BLaER1 treated with 17β-estradiol and CSF1 and Interleukin-3, amounts not matched to agents 10 nM and 100 nM (cell line): ENCODE results near the gene RPP25L.

Source experiments
- H3K27ac ChIP-seq, 11 experiments: shearing (Covaris generic); formaldehyde crosslinking; 2 replicates each; pipeline ENCODE4 v1.8.1; 2022
- H3K27me3 ChIP-seq, 11 experiments: shearing (Covaris generic); formaldehyde crosslinking; 2 replicates each; pipeline ENCODE4 v1.8.1; 2022
- H3K36me3 ChIP-seq, 11 experiments: shearing (Covaris generic); formaldehyde crosslinking; 2 replicates each; pipeline ENCODE4 v1.8.1; 2022
- H3K4me1 ChIP-seq, 10 experiments: shearing (Covaris generic); formaldehyde crosslinking; 2 replicates each; pipeline ENCODE4 v1.8.1; 2022
- H3K4me2 ChIP-seq, 11 experiments: shearing (Covaris generic); formaldehyde crosslinking; 2 replicates each; pipeline ENCODE4 v1.8.1; 2022
- H3K4me3 ChIP-seq, 10 experiments: shearing (Covaris generic); formaldehyde crosslinking; 2 replicates each; pipeline ENCODE4 v1.8.1; 2022
- H3K9ac ChIP-seq, 11 experiments: shearing (Covaris generic); formaldehyde crosslinking; 2 replicates each; pipeline ENCODE4 v1.8.1; 2022
- H3K9me3 ChIP-seq, 11 experiments: shearing (Covaris generic); formaldehyde crosslinking; replicated peaks in 1 of 11; 2 replicates each; pipeline ENCODE4 v1.8.1; 2022
- H4K20me1 ChIP-seq, 11 experiments: shearing (Covaris generic); formaldehyde crosslinking; 2 replicates each; pipeline ENCODE4 v1.8.1; 2022
- Cebpa-rat ChIP-seq, 11 experiments: shearing (Covaris generic); IDR thresholded peaks; 2 replicates each; pipeline ENCODE4 v1.8.1; 2022

Gene RPP25L

DNA sequence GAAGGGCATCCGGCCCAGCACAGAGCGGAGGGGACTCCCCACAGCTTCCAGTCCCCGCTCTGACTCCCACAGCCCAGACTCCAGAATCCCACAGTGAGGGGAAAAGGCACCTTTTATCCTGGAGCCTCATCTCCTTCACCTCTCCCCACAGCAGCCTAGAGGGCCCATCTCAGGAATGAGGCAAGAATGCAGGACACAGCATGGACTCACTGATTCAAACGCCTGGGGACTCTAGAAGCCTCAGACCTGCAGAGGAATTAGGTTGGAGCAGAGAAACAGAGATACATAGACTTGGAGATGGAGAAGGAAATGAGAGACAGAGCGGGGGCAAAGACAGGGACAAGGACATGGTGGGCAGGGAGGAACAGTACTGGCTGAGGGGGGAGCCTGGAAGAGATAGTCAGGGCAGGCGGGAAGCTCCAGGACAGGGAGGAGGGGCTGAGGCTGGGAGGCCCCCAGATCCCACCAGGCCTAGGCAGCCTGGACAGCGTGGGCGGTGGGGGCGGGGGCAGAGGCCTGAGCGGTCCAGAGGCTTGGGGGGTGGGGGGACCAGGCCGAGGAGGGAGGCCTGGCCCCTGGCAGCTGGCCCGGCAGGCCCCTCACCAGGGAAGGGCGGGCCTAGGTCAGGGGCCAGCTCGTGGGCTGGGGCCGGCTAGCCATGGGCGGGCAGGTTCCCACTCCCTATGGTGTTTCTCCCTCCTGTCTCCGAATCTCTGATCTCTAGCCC, 38.1 kb downstream of the RPP25L start:
- no peak for TF ChIP-seq Cebpa-rat (IDR thresholded peaks at IDR 0.05)
- H3K36me3 ChIP-seq: no peaks in the 10 kb centered on the region

DNA sequence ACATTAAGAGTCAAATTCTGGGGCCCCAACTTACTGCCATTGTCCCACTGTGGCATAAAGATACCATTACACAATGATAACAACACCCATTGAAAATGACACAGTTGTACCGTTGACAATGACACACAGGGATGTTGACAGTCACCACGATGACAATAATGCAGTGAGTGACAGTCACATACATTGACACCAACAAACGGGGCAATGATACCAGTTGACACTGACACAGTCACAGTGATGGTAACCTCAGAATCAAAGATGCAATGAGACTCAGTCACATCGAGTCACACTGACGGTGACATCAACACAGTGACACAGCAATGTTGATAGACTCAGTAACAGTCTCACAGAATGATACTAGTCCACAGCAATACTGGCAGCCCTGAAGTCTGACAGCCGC, 39.3 kb downstream of the RPP25L start:
- no peaks in the 10 kb centered on the region for H3K9me3 ChIP-seq
- no peak overlapping the region for H3K27ac ChIP-seq
- H3K4me2 ChIP-seq: no peak overlapping the region
- no peak overlapping the region for H3K9ac ChIP-seq
- H3K27me3 ChIP-seq: peaks cover 28 to 44% (median 36%) of the 10 kb centered on the region in 11 experiments
- H3K4me1 ChIP-seq: peaks cover 0 to 13% (median 1%) of the 10 kb centered on the region in 10 experiments; a peak in 5 of 20 replicates
- no peak for TF ChIP-seq Cebpa-rat (IDR thresholded peaks at IDR 0.05)
- H4K20me1 ChIP-seq: peaks cover 0 to 30% (median 10%) of the 10 kb centered on the region in 11 experiments; a peak in 11 of 22 replicates
- H3K4me3 ChIP-seq: no peak overlapping the region
- H3K36me3 ChIP-seq: no peaks in the 10 kb centered on the region

More for the DNA sequence above, 38.1 kb downstream of the RPP25L start:
- Histone ChIP-seq H3K27me3 (peaks cover 39 to 55% (median 46%) of the 10 kb centered on the region in 11 experiments), H4K20me1 (peaks cover 0 to 39% (median 15%) of the 10 kb centered on the region in 11 experiments; a peak in 11 of 22 replicates), H3K4me1 (peaks cover 0 to 13% (median 3%) of the 10 kb centered on the region in 10 experiments; a peak in 7 of 20 replicates), H3K9ac (no peak overlapping the region), H3K4me2 (no peak overlapping the region), H3K9me3 (no peaks in the 10 kb centered on the region), H3K27ac (no peak overlapping the region), H3K4me3 (no peak overlapping the region)

DNA sequence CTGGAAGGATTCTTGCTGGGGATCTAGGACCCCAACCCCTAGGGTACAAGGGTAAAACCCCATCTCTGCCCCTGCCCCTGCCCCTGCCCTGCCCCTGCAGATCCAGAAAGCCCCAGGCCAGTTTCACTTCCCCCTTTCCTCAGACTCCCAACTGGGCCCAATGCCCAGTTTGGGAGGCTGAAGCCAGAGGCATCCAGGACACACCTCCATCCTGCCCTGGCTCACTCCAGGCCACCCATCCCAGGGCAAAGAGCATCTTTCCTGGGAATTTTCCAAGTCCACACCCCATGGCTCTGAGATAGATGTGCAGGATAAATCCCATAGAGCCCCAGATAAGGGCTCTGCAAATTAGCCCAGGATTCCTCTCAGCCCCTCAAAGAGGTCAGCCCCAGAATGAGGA, 39.8 kb downstream of the RPP25L start:
- no peak for TF ChIP-seq Cebpa-rat (IDR thresholded peaks at IDR 0.05)

GRCh38 chr9:34571481-34571810, 40.5 kb downstream of the RPP25L start:
- Histone ChIP-seq H3K9me3 (no peaks in the 10 kb centered on the region), H4K20me1 (peaks cover 0 to 21% (median 5%) of the 10 kb centered on the region in 11 experiments; a peak in 11 of 22 replicates), H3K4me2 (peak overlapping the region in 1 of 11 experiments; percentile 35; a peak in 1 of 22 replicates), H3K4me3 (no peak overlapping the region), H3K4me1 (peaks cover 0 to 13% (median 1%) of the 10 kb centered on the region in 10 experiments; a peak in 5 of 20 replicates), H3K27me3 (peaks cover 16 to 39% (median 24%) of the 10 kb centered on the region in 11 experiments), H3K36me3 (no peaks in the 10 kb centered on the region), H3K27ac (no peak overlapping the region), H3K9ac (no peak overlapping the region)
- TF ChIP-seq Cebpa-rat (IDR thresholded peaks at IDR 0.05): no peak

More for the DNA sequence above, 39.8 kb downstream of the RPP25L start:
- no peak overlapping the region for H3K9ac ChIP-seq
- H3K4me1 ChIP-seq: peaks cover 0 to 13% (median 1%) of the 10 kb centered on the region in 10 experiments; a peak in 5 of 20 replicates
- H3K36me3 ChIP-seq: no peaks in the 10 kb centered on the region
- H3K9me3 ChIP-seq: no peaks in the 10 kb centered on the region
- no peak overlapping the region for H3K4me3 ChIP-seq
- H3K27me3 ChIP-seq: peaks cover 22 to 44% (median 31%) of the 10 kb centered on the region in 11 experiments
- peak overlapping the region in 2 of 11 experiments; percentile 35; a peak in 2 of 22 replicates for H3K4me2 ChIP-seq
- no peak overlapping the region for H3K27ac ChIP-seq
- peaks cover 0 to 27% (median 9%) of the 10 kb centered on the region in 11 experiments; a peak in 11 of 22 replicates for H4K20me1 ChIP-seq

DNA sequence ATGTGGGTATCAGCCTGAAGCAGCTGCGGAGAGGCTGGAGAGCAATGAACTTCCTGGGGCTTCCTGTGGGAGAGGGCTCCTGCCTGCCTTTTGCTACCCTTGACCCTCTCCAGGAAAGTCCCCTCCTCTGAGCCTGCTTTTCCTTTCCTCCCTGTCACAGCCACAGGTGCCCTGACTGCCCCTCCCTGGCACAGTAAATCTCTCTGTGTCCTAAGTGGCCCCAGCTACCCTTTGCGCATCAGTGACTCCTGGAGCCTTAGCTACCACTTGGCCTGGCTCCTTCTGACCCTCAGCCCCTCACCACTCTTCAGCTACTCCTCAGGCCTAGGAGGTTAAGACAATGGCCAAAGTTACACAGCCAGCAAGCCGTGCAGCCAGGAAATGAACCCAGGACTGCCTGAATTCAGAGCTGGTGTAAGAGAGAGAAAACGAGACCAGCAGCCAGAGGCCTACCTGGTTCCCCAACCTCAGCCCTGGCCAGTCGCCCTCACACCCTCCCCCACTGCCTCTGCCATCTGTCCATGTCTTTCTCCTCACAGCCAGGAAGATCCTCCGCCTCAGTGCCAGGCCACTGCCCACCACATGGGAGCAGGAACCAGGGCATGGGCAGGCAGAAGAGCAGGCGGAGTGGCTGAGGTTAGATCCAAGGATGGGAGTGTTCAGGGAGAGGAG, 41.0 kb downstream of the RPP25L start:
- Histone ChIP-seq H3K27ac (no peak overlapping the region), H3K4me1 (peaks cover 0 to 13% (median 1%) of the 10 kb centered on the region in 10 experiments; a peak in 5 of 20 replicates), H3K9ac (no peak overlapping the region)

DNA sequence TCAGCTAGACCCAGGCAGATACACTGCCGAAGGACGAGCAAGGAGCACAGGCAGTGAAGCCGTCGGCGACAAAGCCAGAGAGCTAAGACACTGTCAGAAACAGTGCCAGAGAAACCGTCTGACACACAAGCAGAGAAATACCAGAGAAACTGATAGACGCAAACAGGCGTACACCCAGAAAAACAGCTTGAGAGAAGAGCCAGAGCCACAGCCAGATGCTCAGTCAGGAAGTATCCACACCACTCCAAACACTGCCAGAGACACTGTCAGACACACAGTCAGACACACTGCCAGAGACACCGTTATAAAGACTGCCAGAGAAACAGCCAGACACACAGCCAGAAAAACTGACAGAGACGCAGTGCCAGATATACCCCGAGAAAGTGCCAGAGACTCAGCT, 41.5 kb downstream of the RPP25L start:
- Histone ChIP-seq H3K9me3 (no peaks in the 10 kb centered on the region), H3K27me3 (peaks cover 6 to 30% (median 14%) of the 10 kb centered on the region in 11 experiments; a peak in 20 of 22 replicates), H4K20me1 (peaks cover 0 to 14% (median 0%) of the 10 kb centered on the region in 11 experiments; a peak in 5 of 22 replicates), H3K27ac (no peak overlapping the region), H3K36me3 (no peaks in the 10 kb centered on the region), H3K4me3 (no peak overlapping the region), H3K9ac (no peak overlapping the region), H3K4me2 (no peak overlapping the region), H3K4me1 (peaks cover 0 to 13% (median 0%) of the 10 kb centered on the region in 10 experiments; a peak in 5 of 20 replicates)
- no peak for TF ChIP-seq Cebpa-rat (IDR thresholded peaks at IDR 0.05)

More for the DNA sequence above, 41.0 kb downstream of the RPP25L start:
- Histone ChIP-seq H3K4me3 (no peak overlapping the region), H3K4me2 (no peak overlapping the region; a peak in 1 of 22 replicates), H4K20me1 (peaks cover 0 to 16% (median 0%) of the 10 kb centered on the region in 11 experiments; a peak in 8 of 22 replicates), H3K27me3 (peaks cover 11 to 34% (median 19%) of the 10 kb centered on the region in 11 experiments), H3K36me3 (no peaks in the 10 kb centered on the region), H3K9me3 (no peaks in the 10 kb centered on the region)
- no peak for TF ChIP-seq Cebpa-rat (IDR thresholded peaks at IDR 0.05)

DNA sequence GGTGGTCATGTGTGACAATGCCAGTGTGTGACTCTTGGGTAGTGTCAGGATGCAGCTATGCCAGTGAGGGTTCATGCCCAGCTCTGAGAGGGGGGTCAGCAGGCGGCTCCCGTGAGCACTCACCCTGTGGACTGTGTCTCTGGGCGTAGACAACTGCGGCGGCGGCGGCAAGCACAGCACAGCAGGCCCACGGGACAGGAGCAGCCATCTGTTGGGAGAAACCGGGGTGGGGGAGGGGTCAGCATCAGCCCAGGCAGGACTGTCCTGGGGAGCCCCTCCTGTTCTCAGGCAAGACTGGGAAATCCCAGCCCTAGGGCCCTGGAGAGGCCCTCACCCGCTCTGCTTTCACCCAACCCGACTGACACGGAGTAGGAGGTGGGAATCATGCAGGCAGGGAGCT, 43.1 kb downstream of the RPP25L start:
- no peak overlapping the region for H3K27ac ChIP-seq
- no peaks in the 10 kb centered on the region for H3K36me3 ChIP-seq
- peaks cover 0 to 13% (median 0%) of the 10 kb centered on the region in 10 experiments; a peak in 4 of 20 replicates for H3K4me1 ChIP-seq
- no peak for TF ChIP-seq Cebpa-rat (IDR thresholded peaks at IDR 0.05)
- peaks cover 0 to 15% (median 0%) of the 10 kb centered on the region in 11 experiments; a peak in 2 of 22 replicates for H3K27me3 ChIP-seq
- H3K9me3 ChIP-seq: no peaks in the 10 kb centered on the region
- H3K4me3 ChIP-seq: no peak overlapping the region
- no peak overlapping the region for H3K4me2 ChIP-seq
- H3K9ac ChIP-seq: no peak overlapping the region
- H4K20me1 ChIP-seq: peaks cover 0 to 13% (median 0%) of the 10 kb centered on the region in 11 experiments; a peak in 4 of 22 replicates

DNA sequence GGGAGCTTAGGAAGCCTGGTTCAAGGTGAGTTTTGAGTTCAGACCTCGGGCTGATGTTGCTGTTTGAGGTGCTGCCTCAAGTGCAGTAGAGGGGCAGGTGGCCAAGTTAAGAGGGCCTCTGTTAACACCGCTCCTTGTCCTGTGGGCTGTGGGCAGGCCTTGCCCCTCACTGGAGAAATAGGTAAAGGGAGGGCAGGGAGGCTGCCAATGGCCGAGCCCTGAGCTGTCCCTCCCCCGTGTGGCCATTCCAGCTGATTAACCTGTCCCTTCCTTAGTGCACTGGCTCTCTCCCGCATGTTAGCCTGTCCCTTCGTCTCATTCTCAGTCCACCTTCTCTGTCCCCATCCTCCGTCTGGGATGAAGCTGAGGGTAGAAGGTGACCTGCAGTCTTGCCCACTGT, 43.8 kb downstream of the RPP25L start:
- peaks cover 0 to 13% (median 0%) of the 10 kb centered on the region in 10 experiments; a peak in 4 of 20 replicates for H3K4me1 ChIP-seq

DNA sequence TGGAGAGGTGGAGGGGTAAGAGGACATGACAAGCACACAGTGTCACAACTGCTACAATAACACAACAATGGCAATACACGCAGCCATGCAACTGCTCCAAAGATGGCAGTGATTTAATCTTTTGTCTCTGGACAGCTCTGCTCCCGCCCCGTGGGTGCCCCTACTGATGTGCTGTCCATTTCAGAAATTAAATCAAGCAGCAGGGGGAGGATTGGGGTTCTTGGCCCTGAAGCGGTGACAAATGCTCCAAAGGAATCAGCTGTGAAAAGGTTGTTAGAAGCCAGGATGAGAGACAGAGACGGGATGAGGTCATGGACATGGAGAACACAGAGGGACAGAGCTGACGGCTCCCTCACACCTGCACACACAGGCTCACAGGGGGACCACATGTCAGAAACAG, 44.9 kb downstream of the RPP25L start:
- no peaks in the 10 kb centered on the region for H3K36me3 ChIP-seq
- peaks cover 0 to 3% (median 0%) of the 10 kb centered on the region in 11 experiments; a peak in 5 of 22 replicates for H3K9me3 ChIP-seq
- H4K20me1 ChIP-seq: peaks cover 0 to 16% (median 0%) of the 10 kb centered on the region in 11 experiments; a peak in 3 of 22 replicates
- no peak overlapping the region for H3K27ac ChIP-seq
- TF ChIP-seq Cebpa-rat (IDR thresholded peaks at IDR 0.05): no peak
- no peak overlapping the region for H3K4me2 ChIP-seq
- H3K4me1 ChIP-seq: peaks cover 0 to 9% (median 0%) of the 10 kb centered on the region in 10 experiments; a peak in 4 of 20 replicates
- peaks cover 0 to 12% (median 0%) of the 10 kb centered on the region in 11 experiments; a peak in 3 of 22 replicates for H3K27me3 ChIP-seq
- H3K4me3 ChIP-seq: no peak overlapping the region
- H3K9ac ChIP-seq: no peak overlapping the region

More for the DNA sequence above, 43.8 kb downstream of the RPP25L start:
- H3K4me2 ChIP-seq: no peak overlapping the region
- peaks cover 0 to 12% (median 0%) of the 10 kb centered on the region in 11 experiments; a peak in 2 of 22 replicates for H3K27me3 ChIP-seq
- no peak for TF ChIP-seq Cebpa-rat (IDR thresholded peaks at IDR 0.05)
- no peaks in the 10 kb centered on the region for H3K9me3 ChIP-seq
- H3K4me3 ChIP-seq: no peak overlapping the region
- H4K20me1 ChIP-seq: peaks cover 0 to 16% (median 0%) of the 10 kb centered on the region in 11 experiments; a peak in 3 of 22 replicates
- no peak overlapping the region for H3K9ac ChIP-seq
- no peak overlapping the region for H3K27ac ChIP-seq
- no peaks in the 10 kb centered on the region for H3K36me3 ChIP-seq
